GM21825 (cell line): Measurements from ENCODE around the gene TBC1D8.

Source experiments
- ATAC-seq: cut with Tn5 transposase; IDR thresholded peaks from one replicate; pipeline ENCODE4 v1.9.1; 2021; ENCODE audit warnings: mild to moderate bottlenecking, moderate library complexity; ENCODE audit not compliant: unreplicated experiment

The TBC1D8 gene

GRCh38 chr2:101139495-101139894 is 11.7 kb downstream of the TBC1D8 start:
- ATAC-seq, result no peak

GRCh38 chr2:101135412-101136296 is 15.5 kb downstream of the TBC1D8 start:
- ATAC-seq, result no peak

- no peak for ATAC-seq
These were observed 17.6 kb downstream of the TBC1D8 start for GRCh38 chr2:101133492-101134100.

- no peak for ATAC-seq
These were observed 19.0 kb downstream of the TBC1D8 start for GRCh38 chr2:101132202-101132601.

GRCh38 chr2:101130081-101130480 is 21.1 kb downstream of the TBC1D8 start:
- no peak for ATAC-seq

- ATAC-seq, result no peak
These were observed 23.7 kb downstream of the TBC1D8 start for GRCh38 chr2:101127319-101128056.

- ATAC-seq, result no peak
These were observed 25.4 kb downstream of the TBC1D8 start for GRCh38 chr2:101125808-101126207.

- no peak for ATAC-seq
These were observed 25.8 kb downstream of the TBC1D8 start for GRCh38 chr2:101125374-101125773.

GRCh38 chr2:101124643-101125366 is 26.4 kb downstream of the TBC1D8 start:
- ATAC-seq, result no peak

- ATAC-seq, result no peak
These were observed 27.2 kb downstream of the TBC1D8 start for GRCh38 chr2:101123795-101124471.

- no peak for ATAC-seq
These were observed 30.0 kb downstream of the TBC1D8 start for GRCh38 chr2:101121174-101121573.

- no peak for ATAC-seq
These were observed 30.8 kb downstream of the TBC1D8 start for GRCh38 chr2:101120124-101120996.

GRCh38 chr2:101119431-101119830 is 31.8 kb downstream of the TBC1D8 start:
- ATAC-seq, result no peak

- no peak for ATAC-seq
These were observed 34.2 kb downstream of the TBC1D8 start for GRCh38 chr2:101116841-101117552.

GRCh38 chr2:101116348-101116747 is 34.8 kb downstream of the TBC1D8 start:
- no peak for ATAC-seq

GRCh38 chr2:101115664-101116063 is 35.5 kb downstream of the TBC1D8 start:
- ATAC-seq, result no peak

- no peak for ATAC-seq
These were observed 36.4 kb downstream of the TBC1D8 start for GRCh38 chr2:101114815-101115214.

- no peak for ATAC-seq
These were observed 36.9 kb downstream of the TBC1D8 start for GRCh38 chr2:101114268-101114783.
